ENCODE measurements around the gene INSR. TPM values are rescaled to one million over a fixed set of nuclear protein-coding genes. Genes with fewer than 3 reads are reported as not detected.

The INSR gene
- total and polyA plus RNA-seq, 5 donors = 17.3 to 58.6 (median 53.0) TPM

DNA sequence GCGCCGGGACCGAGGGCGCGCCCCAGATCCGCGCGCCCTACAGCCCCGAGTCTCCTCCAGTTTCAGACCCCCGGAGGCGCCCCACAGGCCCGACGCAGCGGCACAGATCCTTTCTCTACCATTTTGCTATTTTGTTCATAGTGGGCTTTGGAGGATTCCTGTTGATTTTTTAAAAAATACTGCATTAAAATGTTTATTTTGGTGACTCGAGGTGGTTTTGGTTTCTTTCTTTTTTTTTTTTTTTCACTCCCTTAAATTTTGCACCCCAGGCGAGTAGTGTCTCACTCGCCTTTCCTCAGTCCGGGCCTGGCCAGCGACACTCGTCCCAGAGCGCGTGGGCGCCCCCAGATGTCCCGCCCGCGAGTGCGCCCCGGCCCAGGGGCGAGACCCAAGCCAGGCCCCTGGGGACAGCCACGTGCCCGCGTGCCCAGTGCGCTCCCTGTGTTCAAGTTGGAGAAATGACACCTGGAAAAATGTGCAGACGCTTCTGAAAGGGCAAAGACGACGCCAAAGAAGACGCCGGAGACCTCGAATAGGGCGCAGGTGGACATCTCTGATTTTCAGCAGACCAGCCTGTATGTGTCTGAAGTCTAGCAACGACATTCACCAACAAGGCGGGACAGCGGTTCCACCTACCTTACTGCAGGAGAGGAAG is 471 bp upstream of the INSR start:
- Histone ChIP-seq H3K9me3 (ENCODE audit: control insufficient read depth, low read length) (no peaks in the 10 kb centered on the region), H3K27ac (ENCODE audit: low read length) (peak overlapping the region; percentile 63), H3K4me1 (ENCODE audit: control insufficient read depth, insufficient read depth, low read length) (peaks cover 3% of the 10 kb centered on the region), H3K4me3 (ENCODE audit: low read length) (peak overlapping the region; percentile 95), H3K27me3 (ENCODE audit: control insufficient read depth, insufficient read depth) (no peaks in the 10 kb centered on the region)
- 2% methylated on average over 43 of the region's 43 CpGs for WGBS
- ATAC-seq (peak; percentile 79 to 80), DNase-seq (peak; percentile 81 to 94 (median 94))
- intact Hi-C loops (cut with DNase I) = loop anchor here in 2 of 4 donors (5.0 to 10.0 kb wide), 3 partner anchors 97 to 150 kb away; no protein-coding TSS in a partner anchor

- Histone ChIP-seq H3K9me3 (ENCODE audit: control insufficient read depth, low read length) (no peaks in the 10 kb centered on the region), H3K4me1 (ENCODE audit: control insufficient read depth, insufficient read depth, low read length) (peaks cover 6% of the 10 kb centered on the region), H3K27me3 (ENCODE audit: control insufficient read depth, insufficient read depth) (no peaks in the 10 kb centered on the region), H3K4me3 (ENCODE audit: low read length) (peak overlapping the region; percentile 95), H3K27ac (ENCODE audit: low read length) (peak overlapping the region; percentile 92)
- ATAC-seq (peak; percentile 20 to 27), DNase-seq (peak; percentile 60 to 85 (median 82))
- WGBS = 6% methylated on average over 54 of the region's 54 CpGs
- intact Hi-C loops (cut with DNase I) = loop anchor here in 2 of 4 donors (5.0 to 10.0 kb wide), 2 partner anchors 96 to 148 kb away; no protein-coding TSS in a partner anchor
Observed at GRCh38 chr19:7292950-7293761, 1.1 kb downstream of the INSR start.

- 73% methylated on average over 12 of the region's 12 CpGs for WGBS
Observed at GRCh38 chr19:7292352-7292949, 1.8 kb downstream of the INSR start.

GRCh38 chr19:7288977-7289376 is 5.2 kb downstream of the INSR start:
- Histone ChIP-seq H3K27ac (ENCODE audit: low read length) (no peak overlapping the region), H3K4me1 (ENCODE audit: control insufficient read depth, insufficient read depth, low read length) (peaks cover 6% of the 10 kb centered on the region), H3K9me3 (ENCODE audit: control insufficient read depth, low read length) (no peaks in the 10 kb centered on the region), H3K27me3 (ENCODE audit: control insufficient read depth, insufficient read depth) (no peaks in the 10 kb centered on the region), H3K4me3 (ENCODE audit: low read length) (no peak overlapping the region)
- ATAC-seq (no peak), DNase-seq (no peak)
- intact Hi-C loops (cut with DNase I) = no loop called here
- 48% methylated on average over 6 of the region's 6 CpGs for WGBS

More at GRCh38 chr19:7292352-7292949, 1.8 kb downstream of the INSR start:
- H3K27ac ChIP-seq (ENCODE audit: low read length) = no peak overlapping the region
- peaks cover 6% of the 10 kb centered on the region for H3K4me1 ChIP-seq (ENCODE audit: control insufficient read depth, insufficient read depth, low read length)
- ATAC-seq (no peak), DNase-seq (no peak)
- H3K9me3 ChIP-seq (ENCODE audit: control insufficient read depth, low read length) = no peaks in the 10 kb centered on the region
- H3K4me3 ChIP-seq (ENCODE audit: low read length) = peak overlapping the region; percentile 95
- no peaks in the 10 kb centered on the region for H3K27me3 ChIP-seq (ENCODE audit: control insufficient read depth, insufficient read depth)
- intact Hi-C loops (cut with DNase I) = loop anchor here in 2 of 4 donors (5.0 to 10.0 kb wide), 2 partner anchors 95 to 148 kb away; no protein-coding TSS in a partner anchor

DNA sequence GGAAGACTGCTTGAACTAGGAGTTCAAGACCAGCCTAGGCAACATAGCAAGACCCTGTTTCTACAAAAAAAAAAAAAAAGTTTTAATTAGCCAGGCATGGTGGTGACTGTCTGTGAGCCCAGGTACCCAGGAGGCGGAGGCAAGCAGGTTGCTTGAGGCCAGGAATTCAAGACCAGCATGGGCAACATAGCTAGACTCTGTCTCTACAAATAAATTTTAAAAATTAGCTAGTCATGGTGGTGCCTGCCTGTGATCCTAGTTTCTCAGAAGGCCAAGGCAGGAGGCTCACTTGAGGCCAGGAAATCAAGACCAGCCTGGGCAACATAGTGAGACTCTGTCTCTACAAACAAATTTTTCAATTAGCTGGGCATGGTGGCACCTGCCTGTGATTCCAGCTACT is 6.1 kb downstream of the INSR start:
- ATAC-seq = no peak
- peaks cover 6% of the 10 kb centered on the region for H3K4me1 ChIP-seq (ENCODE audit: control insufficient read depth, insufficient read depth, low read length)
- DNase-seq = no peak
- no peak overlapping the region for H3K4me3 ChIP-seq (ENCODE audit: low read length)
- no peaks in the 10 kb centered on the region for H3K9me3 ChIP-seq (ENCODE audit: control insufficient read depth, low read length)
- no peak overlapping the region for H3K27ac ChIP-seq (ENCODE audit: low read length)
- no peaks in the 10 kb centered on the region for H3K27me3 ChIP-seq (ENCODE audit: control insufficient read depth, insufficient read depth)
- intact Hi-C loops (cut with DNase I) = no loop called here
- WGBS = 100% methylated on average over 1 of the region's 1 CpG

- H3K4me3 ChIP-seq (ENCODE audit: low read length) = no peak overlapping the region
- 74% methylated on average over 10 of the region's 10 CpGs for WGBS
- no peaks in the 10 kb centered on the region for H3K27me3 ChIP-seq (ENCODE audit: control insufficient read depth, insufficient read depth)
- intact Hi-C loops (cut with DNase I) = no loop called here
- no peak for ATAC-seq
- H3K9me3 ChIP-seq (ENCODE audit: control insufficient read depth, low read length) = no peaks in the 10 kb centered on the region
- H3K27ac ChIP-seq (ENCODE audit: low read length) = no peak overlapping the region
- no peak for DNase-seq
- peaks cover 5% of the 10 kb centered on the region for H3K4me1 ChIP-seq (ENCODE audit: control insufficient read depth, insufficient read depth, low read length)
Observed at GRCh38 chr19:7287722-7288121, 6.5 kb downstream of the INSR start.

DNA sequence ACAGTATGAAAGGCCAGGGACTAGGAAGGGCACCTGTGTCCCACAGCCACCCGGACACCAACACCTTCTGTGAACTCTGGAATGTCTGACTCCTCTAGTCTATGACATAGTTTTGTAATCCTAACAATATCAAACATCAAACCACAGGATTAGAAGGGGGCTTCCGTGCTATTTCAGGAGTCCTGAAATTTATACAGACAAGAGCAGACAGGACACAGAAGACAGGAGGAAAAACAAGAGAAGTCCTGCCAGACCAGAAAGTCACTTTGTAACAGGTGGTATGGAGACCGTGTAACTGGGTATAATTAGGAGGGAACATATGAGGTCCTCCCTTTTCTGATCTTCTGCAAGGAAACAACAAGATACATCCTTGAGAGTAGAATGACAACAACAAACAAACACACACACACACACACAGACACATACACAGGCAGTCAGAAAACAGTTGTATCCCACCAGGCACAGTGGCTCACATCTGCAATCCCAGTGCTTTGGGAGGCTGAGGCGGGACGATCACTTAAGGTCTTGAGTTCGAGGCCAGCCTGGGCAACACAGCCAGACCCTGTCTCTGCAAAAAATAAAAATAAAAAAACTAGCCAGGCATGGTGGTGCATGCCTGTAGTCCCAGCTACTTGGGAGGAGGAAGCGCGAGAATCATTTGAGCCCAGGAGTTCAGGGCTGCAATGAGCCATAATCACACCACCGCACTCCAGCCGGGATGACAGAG is 13.1 kb downstream of the INSR start:
- Histone ChIP-seq H3K4me1 (ENCODE audit: control insufficient read depth, insufficient read depth, low read length) (no peaks in the 10 kb centered on the region), H3K27ac (ENCODE audit: low read length) (no peak overlapping the region), H3K4me3 (ENCODE audit: low read length) (no peak overlapping the region), H3K9me3 (ENCODE audit: control insufficient read depth, low read length) (no peaks in the 10 kb centered on the region), H3K27me3 (ENCODE audit: control insufficient read depth, insufficient read depth) (no peaks in the 10 kb centered on the region)
- 82% methylated on average over 10 of the region's 10 CpGs for WGBS
- no peak for DNase-seq
- ATAC-seq = no peak
- intact Hi-C loops (cut with DNase I) = no loop called here

DNA sequence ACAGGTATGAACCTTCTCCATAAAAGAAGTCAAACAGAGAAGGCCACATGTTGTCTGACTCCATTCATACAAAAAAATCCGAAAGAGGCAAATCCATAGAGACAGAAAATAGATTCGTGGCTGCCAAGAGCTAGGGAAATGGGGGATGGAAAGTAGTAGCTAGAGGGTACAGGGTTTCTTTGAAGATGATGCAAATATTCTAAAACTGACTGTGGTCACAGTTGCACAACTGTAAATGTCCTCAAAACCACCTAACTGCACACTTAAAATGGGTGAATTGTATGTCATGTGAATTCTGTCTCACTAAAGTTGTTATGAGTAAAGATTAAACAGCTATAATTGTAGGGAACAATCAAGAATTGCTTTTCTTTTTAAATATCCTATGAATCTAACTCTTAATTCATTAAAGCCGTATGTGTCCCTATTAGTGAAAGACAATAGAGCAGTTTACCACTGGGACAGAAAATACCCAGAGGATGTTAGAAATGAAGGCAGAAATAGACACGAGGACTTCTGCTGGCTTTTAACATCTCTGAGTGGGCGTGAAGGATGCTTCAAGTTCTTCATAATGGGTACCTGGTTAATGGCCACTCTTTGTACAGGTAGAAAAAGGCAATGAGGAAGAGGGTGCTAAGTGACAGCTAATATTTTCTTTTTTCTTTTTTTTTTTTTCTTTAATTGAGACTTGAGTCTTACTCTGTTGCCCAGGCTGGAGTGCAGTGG is 21.2 kb downstream of the INSR start:
- ATAC-seq (no peak), DNase-seq (no peak)
- Histone ChIP-seq H3K27me3 (ENCODE audit: control insufficient read depth, insufficient read depth) (no peaks in the 10 kb centered on the region), H3K9me3 (ENCODE audit: control insufficient read depth, low read length) (no peaks in the 10 kb centered on the region), H3K4me3 (ENCODE audit: low read length) (no peak overlapping the region), H3K27ac (ENCODE audit: low read length) (no peak overlapping the region), H3K4me1 (ENCODE audit: control insufficient read depth, insufficient read depth, low read length) (no peaks in the 10 kb centered on the region)
- 56% methylated on average over 5 of the region's 5 CpGs for WGBS
- intact Hi-C loops (cut with DNase I) = no loop called here

DNA sequence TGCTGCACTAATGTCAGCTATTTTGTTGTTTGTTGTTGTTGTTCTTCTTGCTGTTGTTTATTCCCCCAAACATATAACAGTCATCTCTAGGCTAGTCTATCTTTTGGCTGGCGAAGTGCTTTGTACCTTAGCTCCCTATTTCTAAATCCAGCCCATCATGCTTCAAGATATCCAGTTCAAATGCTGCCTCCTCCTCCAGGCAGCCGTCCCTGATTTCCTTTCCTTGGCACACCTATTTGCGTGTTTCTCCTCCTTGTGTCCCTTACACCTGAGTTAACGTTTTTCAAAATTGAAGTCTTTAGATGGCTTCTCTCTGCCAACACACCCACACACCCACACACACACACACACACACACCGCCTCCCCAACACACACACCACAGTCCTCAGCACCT is 25.5 kb downstream of the INSR start:
- no peaks in the 10 kb centered on the region for H3K27me3 ChIP-seq (ENCODE audit: control insufficient read depth, insufficient read depth)
- no peak for ATAC-seq
- no peak overlapping the region for H3K27ac ChIP-seq (ENCODE audit: low read length)
- intact Hi-C loops (cut with DNase I) = no loop called here
- 94% methylated on average over 5 of the region's 5 CpGs for WGBS
- no peaks in the 10 kb centered on the region for H3K4me1 ChIP-seq (ENCODE audit: control insufficient read depth, insufficient read depth, low read length)
- H3K4me3 ChIP-seq (ENCODE audit: low read length) = no peak overlapping the region
- DNase-seq = no peak
- no peaks in the 10 kb centered on the region for H3K9me3 ChIP-seq (ENCODE audit: control insufficient read depth, low read length)
